Keratinocyte (primary cell): ENCODE measurements around the gene PAMR1.

Source experiments
- CTCF ChIP-seq, 3 experiments: IDR thresholded peaks in 1 of 3; conservative IDR thresholded peaks in 1 of 3; optimal IDR thresholded peaks in 1 of 3; 2 replicates in 2 of 3; 3 replicates in 1 of 3; pipeline versions ENCODE3 to v1.5.1; 2011; ENCODE audit warnings: low read length in 3 of 3, mild to moderate bottlenecking in 3 of 3, moderate library complexity in 2 of 3, control low read depth in 1 of 3, inconsistent platforms in 1 of 3; ENCODE audit not compliant: insufficient read depth in 2 of 3; ENCODE audit errors: extremely low read depth in 1 of 3
- EZH2 ChIP-seq: IDR thresholded peaks from one replicate; pipeline ENCODE4 v1.6.1; 2012; ENCODE audit warnings: inconsistent platforms, mild to moderate bottlenecking, low read length, moderate library complexity

GRCh38 chr11:35548925-35549561, 23.6 kb upstream of the PAMR1 start:
- TF ChIP-seq CTCF (optimal IDR thresholded peaks at IDR 0.05 in 1 of 3, IDR thresholded peaks at IDR 0.05 in 1 of 3, conservative IDR thresholded peaks at IDR 0.05 in 1 of 3; ENCODE audit: extremely low read depth in 1 of 3, insufficient read depth in 2 of 3, low read length in 3 of 3) = no peak
- TF ChIP-seq EZH2 = no peak
